ENCODE results near the gene C4B.
"Not testable (repeated sequence)": the region's sequence is repeated elsewhere in the genome, so short reads cannot be mapped to it uniquely, and the experiment has no call there.

DNA sequence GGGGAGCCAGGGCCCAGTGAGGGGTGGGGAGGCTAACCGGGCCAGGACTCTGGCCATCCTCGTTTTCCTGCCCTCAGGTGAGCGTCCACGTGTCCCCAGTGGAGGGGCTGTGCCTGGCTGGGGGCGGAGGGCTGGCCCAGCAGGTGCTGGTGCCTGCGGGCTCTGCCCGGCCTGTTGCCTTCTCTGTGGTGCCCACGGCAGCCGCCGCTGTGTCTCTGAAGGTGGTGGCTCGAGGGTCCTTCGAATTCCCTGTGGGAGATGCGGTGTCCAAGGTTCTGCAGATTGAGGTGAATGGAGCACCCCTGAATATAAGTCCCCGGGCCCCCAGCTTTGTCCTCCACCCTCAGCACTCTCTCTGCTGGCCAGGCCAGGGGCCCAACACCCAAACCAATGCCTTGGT, 20.2 kb upstream of the C4B start:
- TF ChIP-seq ZNF324, SRF (CRISPR knock-in tag; IDR thresholded peaks at IDR 0.05): not testable (repeated sequence)

Data from K562 (cell line).